Measurements from ENCODE around the gene MEF2A. TPM values are rescaled to one million over a fixed set of nuclear protein-coding genes. Genes with fewer than 3 reads are reported as not detected.

Gene MEF2A
- total RNA-seq, 1 donor from 2014 or later, result 46.3 TPM

- peaks cover 6% of the 10 kb centered on the region for H3K27me3 Mint-ChIP-seq (ENCODE audit: low read depth, unreplicated experiment)
- H3K9me3 Mint-ChIP-seq (ENCODE audit: unreplicated experiment), result no peaks in the 10 kb centered on the region
- H3K27me3 ChIP-seq (ENCODE audit: insufficient read depth, low read length), result no peaks in the 10 kb centered on the region
- H3K27ac Mint-ChIP-seq (ENCODE audit: unreplicated experiment), result no peak overlapping the region
- H2AFZ ChIP-seq (ENCODE audit: low read depth, low read length), result no peak overlapping the region
- no peak overlapping the region for H3K4me2 ChIP-seq (ENCODE audit: low read length)
- peaks cover 5% of the 10 kb centered on the region for H3K4me1 Mint-ChIP-seq (ENCODE audit: low read depth, unreplicated experiment)
- no peak overlapping the region for H3K4me3 Mint-ChIP-seq (ENCODE audit: unreplicated experiment)
- no peaks in the 10 kb centered on the region for H3K9me3 ChIP-seq (ENCODE audit: insufficient read depth, low read depth, low read length)
- FAIRE-seq, result no peak
- H3K9ac ChIP-seq (ENCODE audit: low read length), result no peak overlapping the region
- no peaks in the 10 kb centered on the region for H3K36me3 ChIP-seq (ENCODE audit: insufficient read depth, low read length)
- no peaks in the 10 kb centered on the region for H3K36me3 Mint-ChIP-seq (ENCODE audit: low read depth, unreplicated experiment)
- no peak for TF ChIP-seq CTCF (IDR thresholded peaks at IDR 0.05; ENCODE audit: insufficient read depth, low read depth, low read length)
- no peak for TF ChIP-seq EZH2 (IDR thresholded peaks at IDR 0.05; ENCODE audit: insufficient read depth, low read length)
- no peak overlapping the region for H3K4me3 ChIP-seq (ENCODE audit: insufficient read depth, low read depth, low read length)
- no peak for DNase-seq (ENCODE audit: low read depth)
- H4K20me1 ChIP-seq (ENCODE audit: insufficient read depth, low read length), result no peaks in the 10 kb centered on the region
- no peaks in the 10 kb centered on the region for H3K4me1 ChIP-seq (ENCODE audit: insufficient read depth, low read length)
- H3K27ac ChIP-seq (ENCODE audit: low read depth, low read length), result no peak overlapping the region
- H3K79me2 ChIP-seq (ENCODE audit: insufficient read depth, low read length), result no peaks in the 10 kb centered on the region
Observed at GRCh38 chr15:99558084-99558483, 7.7 kb upstream of the MEF2A start.

- no peak overlapping the region for H3K4me2 ChIP-seq (ENCODE audit: low read length)
- H3K4me3 Mint-ChIP-seq (ENCODE audit: unreplicated experiment), result no peak overlapping the region
- no peaks in the 10 kb centered on the region for H3K4me1 ChIP-seq (ENCODE audit: insufficient read depth, low read length)
- no peaks in the 10 kb centered on the region for H3K9me3 ChIP-seq (ENCODE audit: insufficient read depth, low read depth, low read length)
- H3K36me3 ChIP-seq (ENCODE audit: insufficient read depth, low read length), result no peaks in the 10 kb centered on the region
- DNase-seq (ENCODE audit: low read depth) (no peak), FAIRE-seq (no peak)
- H3K27me3 Mint-ChIP-seq (ENCODE audit: low read depth, unreplicated experiment), result peaks cover 6% of the 10 kb centered on the region
- H3K9me3 Mint-ChIP-seq (ENCODE audit: unreplicated experiment), result no peaks in the 10 kb centered on the region
- no peaks in the 10 kb centered on the region for H3K79me2 ChIP-seq (ENCODE audit: insufficient read depth, low read length)
- peaks cover 5% of the 10 kb centered on the region for H3K4me1 Mint-ChIP-seq (ENCODE audit: low read depth, unreplicated experiment)
- no peaks in the 10 kb centered on the region for H3K27me3 ChIP-seq (ENCODE audit: insufficient read depth, low read length)
- H3K27ac ChIP-seq (ENCODE audit: low read depth, low read length), result no peak overlapping the region
- H3K4me3 ChIP-seq (ENCODE audit: insufficient read depth, low read depth, low read length), result no peak overlapping the region
- no peak overlapping the region for H2AFZ ChIP-seq (ENCODE audit: low read depth, low read length)
- no peak overlapping the region for H3K27ac Mint-ChIP-seq (ENCODE audit: unreplicated experiment)
- TF ChIP-seq CTCF (IDR thresholded peaks at IDR 0.05; ENCODE audit: insufficient read depth, low read depth, low read length), result no peak
- TF ChIP-seq EZH2 (IDR thresholded peaks at IDR 0.05; ENCODE audit: insufficient read depth, low read length), result no peak
- H3K9ac ChIP-seq (ENCODE audit: low read length), result no peak overlapping the region
- no peaks in the 10 kb centered on the region for H3K36me3 Mint-ChIP-seq (ENCODE audit: low read depth, unreplicated experiment)
- no peaks in the 10 kb centered on the region for H4K20me1 ChIP-seq (ENCODE audit: insufficient read depth, low read length)
Observed at GRCh38 chr15:99558571-99558970, 7.2 kb upstream of the MEF2A start.

GRCh38 chr15:99561476-99562230, 4.1 kb upstream of the MEF2A start:
- TF ChIP-seq CTCF (IDR thresholded peaks at IDR 0.05; ENCODE audit: insufficient read depth, low read depth, low read length) (no peak), EZH2 (IDR thresholded peaks at IDR 0.05; ENCODE audit: insufficient read depth, low read length) (no peak)
- no peak overlapping the region for H3K4me3 Mint-ChIP-seq (ENCODE audit: unreplicated experiment)
- FAIRE-seq, result no peak

More at GRCh38 chr15:99561476-99562230, 4.1 kb upstream of the MEF2A start:
- Histone ChIP-seq H3K4me3 (ENCODE audit: insufficient read depth, low read depth, low read length) (no peak overlapping the region), H3K27ac (ENCODE audit: low read depth, low read length) (no peak overlapping the region), H3K36me3 (ENCODE audit: insufficient read depth, low read length) (no peaks in the 10 kb centered on the region), H3K79me2 (ENCODE audit: insufficient read depth, low read length) (peaks cover 4% of the 10 kb centered on the region), H3K9ac (ENCODE audit: low read length) (no peak overlapping the region), H3K4me2 (ENCODE audit: low read length) (no peak overlapping the region), H4K20me1 (ENCODE audit: insufficient read depth, low read length) (no peaks in the 10 kb centered on the region), H3K4me1 (ENCODE audit: insufficient read depth, low read length) (peaks cover 11% of the 10 kb centered on the region), H2AFZ (ENCODE audit: low read depth, low read length) (no peak overlapping the region), H3K27me3 (ENCODE audit: insufficient read depth, low read length) (no peaks in the 10 kb centered on the region), H3K9me3 (ENCODE audit: insufficient read depth, low read depth, low read length) (no peaks in the 10 kb centered on the region)
- H3K4me1 Mint-ChIP-seq (ENCODE audit: low read depth, unreplicated experiment), result peaks cover 13% of the 10 kb centered on the region
- H3K27ac Mint-ChIP-seq (ENCODE audit: unreplicated experiment), result no peak overlapping the region
- H3K27me3 Mint-ChIP-seq (ENCODE audit: low read depth, unreplicated experiment), result peaks cover 2% of the 10 kb centered on the region
- no peaks in the 10 kb centered on the region for H3K9me3 Mint-ChIP-seq (ENCODE audit: unreplicated experiment)
- no peak for DNase-seq (ENCODE audit: low read depth)
- H3K36me3 Mint-ChIP-seq (ENCODE audit: low read depth, unreplicated experiment), result no peaks in the 10 kb centered on the region
